HG03439 (cell line): Measurements from ENCODE around the gene ALDH3B1.
"Not testable (repeated sequence)": the region's sequence is repeated elsewhere in the genome, so short reads cannot be mapped to it uniquely, and the experiment has no call there.

Experiments used
- ATAC-seq: cut with Tn5 transposase; IDR thresholded peaks from one replicate; pipeline ENCODE4 v1.9.1; 2021; ENCODE audit warnings: mild to moderate bottlenecking, moderate library complexity; ENCODE audit not compliant: unreplicated experiment

Gene ALDH3B1, protein sequence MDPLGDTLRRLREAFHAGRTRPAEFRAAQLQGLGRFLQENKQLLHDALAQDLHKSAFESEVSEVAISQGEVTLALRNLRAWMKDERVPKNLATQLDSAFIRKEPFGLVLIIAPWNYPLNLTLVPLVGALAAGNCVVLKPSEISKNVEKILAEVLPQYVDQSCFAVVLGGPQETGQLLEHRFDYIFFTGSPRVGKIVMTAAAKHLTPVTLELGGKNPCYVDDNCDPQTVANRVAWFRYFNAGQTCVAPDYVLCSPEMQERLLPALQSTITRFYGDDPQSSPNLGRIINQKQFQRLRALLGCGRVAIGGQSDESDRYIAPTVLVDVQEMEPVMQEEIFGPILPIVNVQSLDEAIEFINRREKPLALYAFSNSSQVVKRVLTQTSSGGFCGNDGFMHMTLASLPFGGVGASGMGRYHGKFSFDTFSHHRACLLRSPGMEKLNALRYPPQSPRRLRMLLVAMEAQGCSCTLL

DNA sequence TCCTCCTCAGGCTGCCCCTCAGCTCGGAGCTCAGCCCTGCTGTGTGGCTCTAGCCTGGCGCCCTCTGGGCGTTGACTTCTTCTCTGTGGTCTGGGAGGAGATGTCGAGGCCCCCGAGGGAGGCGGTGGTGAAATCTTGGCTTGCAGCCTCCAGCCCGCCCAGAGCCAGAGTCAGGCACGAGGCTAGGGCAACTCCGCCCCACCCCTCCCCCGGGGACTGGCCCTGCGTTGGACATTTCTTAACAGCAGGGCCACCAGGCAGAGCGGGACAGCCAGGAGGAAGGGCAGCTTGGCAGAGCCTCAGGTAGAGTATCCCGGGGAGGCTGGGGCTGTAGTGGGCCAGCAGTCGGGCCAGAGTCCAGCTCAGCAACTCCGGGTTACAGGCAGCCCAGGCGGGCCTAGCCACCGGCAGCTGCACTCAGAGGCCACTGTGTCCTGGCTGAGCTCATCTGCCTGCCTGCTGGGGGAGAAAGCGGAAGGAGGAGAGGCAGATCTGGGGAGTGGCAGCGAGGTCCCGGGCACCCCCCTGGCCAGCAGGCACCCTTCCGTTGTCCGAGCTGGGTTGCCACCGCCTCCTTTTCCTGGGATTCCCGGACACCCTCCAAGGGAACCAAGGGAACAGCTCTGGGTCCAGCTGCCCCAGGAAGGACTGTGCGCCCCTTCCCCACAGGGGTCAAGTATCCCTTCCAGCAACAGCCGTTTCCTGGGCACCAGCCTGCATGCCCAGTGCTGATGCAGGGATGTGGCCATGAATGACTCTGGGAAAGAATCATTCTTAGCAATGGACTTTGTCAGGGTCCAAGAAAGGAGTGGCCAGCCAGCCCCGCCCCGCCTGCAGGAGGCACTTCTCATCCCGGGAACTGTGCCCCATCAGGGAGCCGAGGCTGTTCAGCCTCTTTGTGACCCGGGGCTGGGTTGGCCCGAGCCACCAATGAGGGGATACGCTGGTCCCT lies at the start of gene ALDH3B1:
TSS of gene ALDH3B1 (plus strand) at position 238 of the 952 bp plus-strand sequence. CDS start 4,971 bp downstream, outside the sequence.
- ATAC-seq, result no peak

DNA sequence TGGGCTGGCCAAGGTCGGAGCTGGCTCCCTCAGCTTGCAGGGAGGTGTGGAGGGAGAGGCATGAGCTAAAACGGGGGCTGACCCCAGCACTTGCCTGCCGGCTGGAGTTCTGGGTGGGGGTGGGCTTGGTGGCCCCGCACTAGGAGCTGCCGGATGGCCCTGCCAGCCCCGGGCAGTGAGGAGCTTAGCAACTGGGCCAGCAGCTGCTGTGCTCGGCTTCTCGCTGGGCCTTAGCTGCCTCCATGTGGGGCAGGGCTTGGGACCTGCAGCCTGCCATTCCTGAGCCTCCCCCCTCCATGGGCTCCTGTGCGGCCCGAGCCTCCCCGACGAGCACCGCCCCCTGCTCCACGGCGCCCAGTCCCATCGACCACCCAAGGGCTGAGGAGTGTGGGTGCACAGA lies 46.9 kb upstream of the ALDH3B1 start:
- not testable (repeated sequence) for ATAC-seq

DNA sequence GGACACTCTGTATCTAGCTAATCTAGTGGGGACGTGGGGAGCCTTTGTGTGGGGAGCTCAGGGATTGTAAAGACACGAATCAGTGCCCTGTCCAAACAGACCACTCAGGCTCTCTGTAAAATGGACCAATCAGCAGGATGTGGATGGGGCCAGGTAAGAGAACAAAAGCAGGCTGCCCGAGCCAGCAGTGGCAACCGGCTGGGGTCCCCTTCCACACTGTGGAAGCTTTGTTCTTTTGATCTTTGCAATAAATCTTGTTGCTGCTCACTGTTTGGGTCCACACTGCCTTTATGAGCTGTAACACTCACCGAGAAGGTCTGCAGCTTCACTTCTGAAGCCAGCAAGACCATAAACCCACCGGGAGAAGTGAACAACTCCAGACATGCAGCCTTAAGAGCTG lies 46.2 kb upstream of the ALDH3B1 start:
- not testable (repeated sequence) for ATAC-seq

DNA sequence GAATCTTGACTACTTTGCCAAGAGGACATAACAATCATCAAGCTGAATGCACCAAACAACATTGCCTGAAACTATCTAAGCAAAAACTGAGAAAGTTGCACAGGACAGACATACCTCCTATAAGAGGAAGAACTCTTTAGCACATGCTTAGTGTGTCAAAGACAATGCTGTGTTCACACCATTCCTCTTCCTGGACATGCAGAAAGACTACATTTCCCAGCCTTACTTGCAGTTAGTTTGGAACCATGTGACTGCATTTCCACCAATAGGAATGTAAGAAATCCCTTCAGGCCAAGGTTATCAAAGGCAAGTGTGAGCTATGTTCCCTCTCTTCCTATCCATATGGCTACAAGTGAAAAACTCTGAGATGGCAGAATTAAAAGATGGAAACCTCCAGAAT lies 45.4 kb upstream of the ALDH3B1 start:
- not testable (repeated sequence) for ATAC-seq

DNA sequence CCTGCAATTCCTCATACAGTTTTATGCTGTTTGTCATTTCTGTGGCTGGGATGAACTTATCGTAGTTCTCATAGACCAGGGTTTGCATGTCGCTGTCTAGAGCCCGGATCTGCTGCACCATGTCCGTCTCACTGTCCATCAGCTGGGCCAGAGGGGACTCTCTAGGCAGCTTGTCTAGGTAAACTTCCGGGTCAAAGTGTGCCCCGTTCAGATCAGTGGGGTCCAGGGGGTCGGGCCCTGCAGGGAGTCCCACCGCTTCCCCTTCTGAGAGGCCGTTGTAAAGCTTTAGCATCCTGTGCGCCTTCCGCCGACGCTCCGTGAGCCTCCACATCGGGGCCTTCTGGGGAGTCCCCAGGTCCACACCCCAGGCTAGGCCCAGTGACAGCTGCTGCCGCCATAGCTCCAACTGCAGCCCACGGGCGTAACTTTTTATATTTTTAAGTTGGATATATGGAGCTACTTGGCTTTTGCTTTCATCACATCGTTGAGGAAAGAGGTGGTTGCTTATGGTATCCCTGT lies 44.2 kb upstream of the ALDH3B1 start:
- not testable (repeated sequence) for ATAC-seq

DNA sequence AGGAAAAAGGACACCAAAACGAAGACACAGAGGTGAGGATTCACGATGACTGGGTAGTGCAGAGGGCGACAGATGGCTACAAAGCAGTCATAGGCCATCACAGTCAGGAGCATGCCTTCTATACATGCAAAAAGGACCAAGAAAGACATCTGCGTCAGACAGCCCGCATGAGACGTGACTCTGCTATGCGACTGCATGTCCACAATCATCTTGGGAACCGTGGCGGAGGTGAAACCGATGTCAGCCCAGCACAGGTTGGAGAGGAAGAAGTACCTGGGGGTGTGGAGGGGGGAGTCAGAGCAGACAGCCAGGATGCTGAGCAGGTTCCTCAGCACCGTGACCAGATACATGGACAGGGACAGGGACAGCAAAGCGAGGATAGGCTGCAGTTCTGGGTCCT lies 35.4 kb upstream of the ALDH3B1 start:
- ATAC-seq, result not testable (repeated sequence)

DNA sequence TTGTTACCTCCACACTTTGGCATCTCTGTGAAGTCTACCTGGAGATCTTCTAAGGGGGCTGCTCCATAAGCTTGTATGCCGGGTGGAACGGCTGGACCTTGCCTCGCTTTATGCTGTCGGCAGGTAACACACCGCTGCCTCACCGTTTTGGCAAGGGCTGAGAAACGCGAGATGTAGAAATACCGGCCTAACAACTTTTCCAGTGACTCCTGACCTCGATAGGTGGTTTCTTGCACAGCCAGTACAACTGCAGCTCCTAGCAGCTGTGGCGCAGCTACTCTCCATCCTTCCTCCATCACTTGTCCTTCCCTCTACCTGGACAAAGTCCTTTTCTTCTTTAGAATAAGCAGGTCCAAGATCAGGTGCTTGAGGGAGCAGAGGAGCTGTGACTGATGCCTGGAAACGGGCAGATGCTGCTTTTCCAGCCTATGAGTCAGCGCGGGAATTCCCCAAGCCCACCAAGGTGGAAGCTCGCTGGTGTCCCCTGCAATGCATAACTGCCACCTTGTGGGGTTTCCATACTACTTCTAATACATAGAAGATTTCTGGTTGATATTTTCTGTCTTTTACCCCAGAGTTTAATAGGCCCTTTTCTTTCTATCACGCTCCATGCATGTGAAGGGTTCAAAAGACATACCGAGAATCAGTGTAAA lies 31.2 kb upstream of the ALDH3B1 start:
- ATAC-seq, result not testable (repeated sequence)

DNA sequence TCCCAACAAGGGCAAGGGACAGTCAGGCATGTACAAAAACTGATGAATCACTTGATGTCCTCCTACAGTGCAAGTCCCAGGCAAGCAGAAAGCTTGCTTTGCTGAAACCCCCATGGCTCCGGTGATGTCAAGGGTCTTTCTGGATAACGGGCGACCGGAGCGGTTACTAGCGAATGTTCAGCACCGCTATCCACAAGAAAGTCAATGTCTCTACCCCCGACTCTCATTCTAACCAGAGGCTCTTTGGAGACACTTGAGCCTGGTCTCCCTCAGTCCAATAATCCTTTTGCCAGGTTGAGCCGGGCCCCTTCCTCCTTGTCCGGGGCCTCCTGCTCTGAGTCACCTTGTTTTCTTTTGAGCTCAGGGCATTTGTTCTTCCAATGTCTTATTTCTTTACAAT lies 28.9 kb upstream of the ALDH3B1 start:
- ATAC-seq, result not testable (repeated sequence)

DNA sequence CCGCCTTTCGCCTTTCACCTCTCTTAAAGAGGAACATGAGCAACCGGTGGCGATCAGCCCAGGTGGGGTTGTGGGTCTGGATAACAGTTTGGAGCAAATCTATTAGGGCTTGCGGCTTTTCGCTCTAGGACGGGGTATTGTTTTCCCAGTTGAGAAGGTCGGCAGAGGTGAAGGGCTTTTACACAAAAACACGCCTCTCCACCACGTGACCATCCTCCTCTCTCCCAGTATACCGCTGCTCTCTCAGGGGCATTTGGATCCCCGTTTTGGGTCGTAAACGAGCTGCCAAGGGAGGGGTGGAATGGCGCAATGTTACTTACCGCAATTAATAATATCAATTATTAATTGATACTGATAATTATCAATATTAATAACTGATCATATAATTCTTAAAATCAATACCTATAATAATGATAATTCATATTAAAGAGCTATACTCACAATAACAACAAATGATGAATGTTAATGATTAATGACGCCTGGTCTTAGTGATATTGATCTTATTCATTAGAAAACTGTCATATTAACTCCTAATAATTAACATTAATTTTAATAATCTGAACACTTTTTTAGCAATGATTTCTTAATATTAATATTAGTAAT lies 27.8 kb upstream of the ALDH3B1 start:
- ATAC-seq, result not testable (repeated sequence)

DNA sequence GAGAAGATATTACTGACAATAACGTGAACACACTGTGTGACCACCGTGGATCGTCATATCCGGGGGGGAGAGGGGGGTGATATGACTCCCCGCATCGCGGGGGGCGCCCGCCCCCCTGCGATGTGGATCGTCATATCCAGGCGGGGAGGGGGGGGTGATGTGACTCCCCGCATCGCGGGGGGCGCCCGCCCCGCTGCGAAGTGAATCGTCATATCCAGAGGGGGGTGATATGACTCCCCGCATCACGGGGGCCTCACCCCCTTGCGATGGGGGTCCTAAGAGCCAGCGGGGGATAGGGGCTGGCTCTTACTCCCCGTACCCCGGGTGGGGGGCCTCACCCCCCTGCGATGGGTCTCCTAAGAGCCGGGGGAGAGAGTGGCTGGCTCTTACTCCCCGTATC lies 26.2 kb upstream of the ALDH3B1 start:
- no peak for ATAC-seq

DNA sequence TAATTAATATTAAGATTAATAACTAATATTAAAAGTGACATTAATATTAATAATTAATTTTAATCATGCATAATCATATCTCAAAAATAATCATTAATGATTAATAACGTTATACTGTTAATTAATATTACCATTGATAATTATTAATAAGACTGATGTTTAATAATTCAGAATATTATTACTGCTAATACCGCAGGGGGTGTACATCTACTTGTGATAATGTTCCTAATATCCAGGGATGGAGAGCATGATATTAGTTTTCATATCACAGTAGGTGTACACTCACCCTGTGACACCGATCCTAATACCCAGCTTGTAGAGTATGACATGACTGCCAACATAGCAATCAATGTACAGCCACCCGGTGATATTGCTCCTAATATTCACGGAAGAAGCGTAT lies 24.8 kb upstream of the ALDH3B1 start:
- not testable (repeated sequence) for ATAC-seq

DNA sequence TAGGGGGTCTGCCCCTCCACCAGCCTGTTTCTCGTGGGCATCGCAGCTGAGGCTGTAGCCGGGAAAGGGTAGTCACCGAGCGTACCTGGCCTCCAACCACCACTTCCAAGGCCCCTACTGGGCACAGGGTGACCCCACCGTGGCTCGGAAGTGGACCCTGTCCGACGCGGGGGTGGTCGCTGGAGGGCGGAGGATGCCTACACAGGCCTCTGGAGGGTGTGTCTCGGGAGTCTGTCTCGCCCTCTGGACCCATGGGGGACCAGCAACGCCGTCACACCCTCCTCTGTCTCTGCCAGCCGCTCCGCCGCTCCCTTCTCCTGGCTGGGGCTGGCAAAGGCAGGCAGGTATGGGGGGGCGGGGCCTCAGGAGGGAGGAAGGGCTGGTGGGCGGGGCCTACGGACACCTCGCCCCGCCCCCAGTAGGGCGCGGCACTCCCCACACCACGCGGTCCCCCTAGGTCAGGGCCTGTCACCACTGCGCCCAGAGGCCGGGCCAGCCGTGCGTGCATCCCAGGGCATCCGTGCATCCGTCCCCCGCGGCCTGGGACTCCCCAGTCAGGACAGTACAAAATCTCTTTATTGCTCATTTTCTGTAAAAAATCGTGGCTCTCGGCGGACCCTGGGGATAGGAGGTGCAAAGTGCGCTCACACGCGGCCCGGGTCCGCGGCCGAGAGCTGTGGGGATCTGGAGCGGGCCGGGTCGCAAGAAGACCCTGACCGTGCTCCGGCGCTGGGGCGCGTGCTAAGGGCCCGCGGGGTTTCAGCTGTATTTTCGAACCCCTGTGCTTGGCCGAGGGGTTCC lies 19.4 kb upstream of the ALDH3B1 start:
- ATAC-seq, result not testable (repeated sequence)

DNA sequence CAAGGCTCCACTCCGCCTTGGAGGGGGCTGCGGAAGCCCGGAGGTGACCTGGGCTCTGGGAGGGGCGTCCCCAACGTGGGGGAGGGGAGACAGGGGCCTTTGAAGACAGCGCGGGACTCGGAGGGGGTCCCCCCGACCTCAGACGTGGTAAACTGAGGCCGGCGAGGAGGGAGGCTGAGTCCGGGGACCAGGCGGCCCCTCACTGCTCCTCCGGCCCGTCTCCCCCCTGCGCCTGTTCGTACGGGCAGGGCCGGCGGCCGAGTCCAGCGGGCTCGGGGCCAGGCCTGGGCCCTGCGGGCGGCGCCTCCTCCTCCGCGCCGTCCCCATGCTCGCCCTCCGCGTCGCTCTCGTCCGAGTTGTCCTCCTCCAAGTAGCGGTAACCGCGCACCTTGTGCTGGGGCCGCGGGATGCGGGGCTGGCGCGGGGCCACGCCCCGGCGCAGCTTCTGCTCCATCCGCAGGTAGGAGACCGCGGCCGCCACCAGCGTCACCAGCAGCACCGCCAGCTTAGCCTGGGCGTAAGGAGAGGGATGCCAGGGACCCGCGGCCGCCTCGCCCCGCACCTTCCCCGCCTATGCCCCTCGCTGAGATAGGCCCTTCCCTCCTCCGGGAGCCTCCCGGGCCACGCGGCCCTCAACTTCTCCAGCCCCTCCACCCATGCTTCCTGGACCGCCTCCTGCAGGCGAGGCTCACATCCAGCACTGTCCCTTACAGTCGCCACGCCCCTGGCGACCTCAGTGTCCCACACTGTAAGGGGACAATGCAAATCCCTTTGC lies 18.6 kb upstream of the ALDH3B1 start:
- ATAC-seq, result not testable (repeated sequence)

DNA sequence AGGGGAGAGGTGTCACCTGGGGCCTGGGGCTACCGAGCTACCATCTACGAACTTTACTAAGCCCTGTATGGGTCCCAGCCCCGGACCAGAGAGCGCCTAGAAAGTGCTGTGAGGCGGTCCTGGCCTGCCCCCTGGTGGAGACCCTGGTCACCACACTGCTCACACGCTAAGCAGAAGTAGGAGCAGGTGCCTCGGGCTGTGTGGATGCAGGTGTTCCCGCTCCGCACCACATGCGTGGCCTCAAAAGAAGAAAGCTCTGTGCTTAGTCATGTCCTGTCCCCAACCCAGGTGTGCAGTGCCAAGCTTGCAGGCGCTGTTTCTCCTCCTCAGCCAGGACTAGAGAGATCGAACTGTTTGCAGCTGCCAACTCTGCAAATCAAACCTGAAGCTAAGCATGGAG lies 16.3 kb upstream of the ALDH3B1 start:
- not testable (repeated sequence) for ATAC-seq

DNA sequence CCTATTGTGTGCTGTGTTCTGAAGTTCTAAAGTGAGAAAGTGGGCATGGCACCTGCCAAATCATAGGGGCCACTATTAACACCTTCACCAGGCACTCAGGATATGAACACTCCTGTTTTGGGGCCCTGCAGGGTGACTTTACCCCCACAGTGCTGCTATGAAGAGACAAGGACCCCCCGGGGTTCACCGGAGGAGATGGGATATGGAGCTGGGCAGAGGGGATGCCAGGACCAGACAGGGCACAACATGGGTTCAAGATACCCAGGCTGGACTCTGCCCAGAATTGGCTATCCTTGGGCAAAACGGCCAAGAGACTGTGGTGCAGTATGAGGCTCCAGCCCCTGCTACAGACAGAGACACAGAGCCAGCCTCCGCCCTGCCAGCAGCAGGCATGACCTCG lies 15.7 kb upstream of the ALDH3B1 start:
- ATAC-seq, result not testable (repeated sequence)

DNA sequence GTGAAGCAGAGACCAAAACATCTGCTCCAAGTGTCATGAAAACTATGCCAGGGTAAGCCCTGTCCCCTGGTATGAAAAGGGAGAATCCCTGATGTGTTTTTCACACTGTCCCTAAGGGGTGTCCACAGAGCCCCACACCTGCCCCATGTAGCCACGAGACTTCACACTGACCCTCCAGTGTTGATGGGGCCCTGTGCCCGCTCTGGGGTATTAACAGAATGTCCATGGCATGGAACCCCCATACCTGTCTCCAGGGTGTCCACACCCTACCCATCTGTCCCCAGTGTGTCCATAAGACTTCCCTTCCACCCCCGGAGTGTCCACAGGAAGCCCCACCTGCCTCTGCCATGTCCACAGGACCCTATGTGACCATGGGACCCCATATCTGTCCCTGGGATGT lies 15.0 kb upstream of the ALDH3B1 start:
- not testable (repeated sequence) for ATAC-seq

DNA sequence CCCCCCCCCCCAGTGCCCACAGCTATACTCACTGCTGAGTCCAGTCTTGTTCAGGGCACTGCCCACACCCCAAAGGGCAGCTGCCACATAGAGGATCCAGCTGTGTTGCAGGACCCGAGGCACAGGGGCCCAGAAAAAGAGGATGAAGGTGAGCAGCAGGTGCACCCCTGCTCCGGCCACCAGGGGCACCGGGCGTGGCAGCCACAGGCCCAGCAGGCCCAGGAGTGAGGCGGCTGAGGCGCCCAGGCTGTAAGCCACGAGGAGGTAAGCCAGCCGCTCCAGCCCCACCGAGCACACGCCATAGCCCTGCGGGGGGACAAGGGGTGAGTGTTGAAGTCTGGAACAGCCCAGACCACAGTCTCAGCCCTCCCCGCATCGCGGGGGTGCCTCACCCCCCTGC lies 14.5 kb upstream of the ALDH3B1 start:
- not testable (repeated sequence) for ATAC-seq

DNA sequence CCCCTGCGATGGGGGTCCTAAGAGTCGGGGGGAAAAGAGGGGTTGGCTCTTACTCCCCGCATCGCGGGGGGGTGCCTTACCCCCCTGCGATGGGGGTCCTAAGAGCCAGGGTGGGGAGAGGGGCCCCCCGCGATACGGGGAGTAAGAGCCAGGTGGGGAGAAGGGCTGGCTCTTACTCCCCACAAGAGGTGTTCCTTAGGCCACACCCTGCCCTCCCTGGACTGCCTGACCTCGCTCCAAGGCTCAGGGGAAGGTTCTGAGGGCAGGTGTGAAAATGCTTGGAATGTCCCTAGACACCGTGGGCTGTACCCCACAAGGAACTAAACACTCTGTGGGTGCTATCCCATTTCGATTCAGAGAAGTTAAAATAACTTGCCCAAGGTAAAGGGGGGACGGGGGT lies 14.1 kb upstream of the ALDH3B1 start:
- ATAC-seq, result no peak
